GM19463 (cell line): ENCODE measurements around the gene ITIH4.
"Not testable (repeated sequence)": the region's sequence is repeated elsewhere in the genome, so short reads cannot be mapped to it uniquely, and the experiment has no call there.

Experiments
- ATAC-seq: cut with Tn5 transposase; IDR thresholded peaks from one replicate; pipeline ENCODE4 v1.9.1; 2021; ENCODE audit warnings: mild to moderate bottlenecking, moderate library complexity; ENCODE audit not compliant: unreplicated experiment

Gene ITIH4

DNA sequence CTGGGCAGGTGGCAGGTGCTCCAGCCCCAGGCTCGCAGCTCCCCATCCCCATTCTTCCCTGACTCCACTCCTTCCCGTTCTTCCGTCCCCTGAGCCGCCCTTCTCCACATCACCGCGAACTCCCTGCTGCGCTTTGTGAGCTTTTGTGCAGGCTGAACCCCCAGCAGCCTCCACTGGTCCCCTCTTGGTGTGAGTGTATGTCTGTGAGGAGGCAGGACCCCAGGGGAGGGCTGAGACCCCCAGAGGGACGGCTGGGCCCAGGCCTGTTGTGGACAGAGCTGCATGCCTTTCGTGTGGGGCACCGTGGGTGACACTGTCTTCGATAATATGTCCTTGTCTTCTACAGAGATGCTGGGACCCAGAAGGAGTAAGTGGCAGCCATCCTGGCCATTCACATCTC lies 43.2 kb downstream of the ITIH4 start:
- no peak for ATAC-seq

DNA sequence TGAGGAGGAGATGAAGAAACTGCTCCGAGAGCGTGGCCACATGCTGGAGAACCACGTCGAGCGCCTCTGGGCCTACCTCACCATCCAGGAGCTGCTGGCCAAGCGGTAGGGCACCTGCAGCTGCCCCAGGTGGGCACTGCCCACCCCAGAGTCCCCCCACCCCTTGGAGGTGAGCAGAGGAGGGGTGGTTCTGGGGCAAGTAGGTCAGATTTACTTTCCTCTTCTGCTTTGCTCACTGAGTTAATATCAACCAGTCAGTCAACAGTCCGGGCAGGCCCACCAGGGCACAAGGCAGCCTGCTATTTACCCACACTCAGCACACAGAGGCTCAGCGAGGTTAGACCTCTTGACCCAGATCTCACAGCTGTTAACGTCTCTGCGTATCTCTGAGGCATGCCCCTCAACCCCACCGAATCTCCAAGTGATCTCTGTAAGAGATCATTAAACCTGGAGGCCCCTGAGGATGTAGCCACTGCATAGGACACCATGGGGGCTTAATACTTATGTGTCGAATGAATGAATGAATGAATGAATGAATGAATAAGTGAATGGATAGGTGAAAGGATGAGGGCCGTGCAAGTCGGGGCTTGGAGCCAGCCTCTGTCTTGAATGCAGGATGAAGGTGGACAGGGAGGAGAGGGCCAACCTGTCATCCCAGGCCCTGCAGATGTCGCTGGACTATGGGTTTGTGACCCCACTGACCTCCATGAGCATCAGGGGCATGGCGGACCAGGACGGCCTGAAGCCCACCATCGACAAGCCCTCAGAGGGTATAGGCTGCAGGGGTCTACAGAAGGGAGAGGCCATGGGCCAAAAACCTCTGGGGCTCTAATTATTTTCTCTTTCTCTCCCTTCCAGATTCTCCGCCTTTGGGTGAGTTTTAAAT lies 43.9 kb downstream of the ITIH4 start:
- no peak for ATAC-seq

DNA sequence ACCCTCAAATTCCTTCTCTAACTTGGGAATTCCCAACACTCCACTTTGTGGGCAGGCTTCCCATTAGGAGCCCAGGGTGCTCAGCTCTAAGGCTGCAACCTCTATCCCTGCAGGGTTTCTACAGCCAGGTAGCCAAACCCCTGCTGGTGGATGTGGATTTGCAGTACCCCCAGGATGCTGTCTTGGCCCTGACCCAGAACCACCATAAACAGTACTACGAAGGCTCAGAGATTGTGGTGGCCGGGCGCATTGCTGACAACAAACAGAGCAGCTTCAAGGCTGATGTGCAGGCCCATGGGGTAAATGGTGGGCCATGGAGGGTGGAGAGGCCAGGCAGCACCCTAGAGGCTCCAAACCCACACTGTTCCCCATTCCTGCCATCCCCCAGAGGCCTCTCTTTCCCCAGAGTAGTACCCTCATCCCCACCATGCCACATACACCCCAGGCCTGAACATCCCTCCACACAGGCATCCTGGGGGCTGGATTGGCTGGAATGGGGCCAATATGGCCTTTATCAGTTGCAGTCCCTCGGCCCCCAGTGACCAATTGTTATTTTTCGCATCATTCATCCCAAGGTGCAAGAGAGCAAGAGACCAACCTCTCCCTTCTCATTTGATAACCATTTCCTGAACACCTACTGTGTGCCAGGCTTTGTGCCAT lies 45.4 kb downstream of the ITIH4 start:
- no peak for ATAC-seq

DNA sequence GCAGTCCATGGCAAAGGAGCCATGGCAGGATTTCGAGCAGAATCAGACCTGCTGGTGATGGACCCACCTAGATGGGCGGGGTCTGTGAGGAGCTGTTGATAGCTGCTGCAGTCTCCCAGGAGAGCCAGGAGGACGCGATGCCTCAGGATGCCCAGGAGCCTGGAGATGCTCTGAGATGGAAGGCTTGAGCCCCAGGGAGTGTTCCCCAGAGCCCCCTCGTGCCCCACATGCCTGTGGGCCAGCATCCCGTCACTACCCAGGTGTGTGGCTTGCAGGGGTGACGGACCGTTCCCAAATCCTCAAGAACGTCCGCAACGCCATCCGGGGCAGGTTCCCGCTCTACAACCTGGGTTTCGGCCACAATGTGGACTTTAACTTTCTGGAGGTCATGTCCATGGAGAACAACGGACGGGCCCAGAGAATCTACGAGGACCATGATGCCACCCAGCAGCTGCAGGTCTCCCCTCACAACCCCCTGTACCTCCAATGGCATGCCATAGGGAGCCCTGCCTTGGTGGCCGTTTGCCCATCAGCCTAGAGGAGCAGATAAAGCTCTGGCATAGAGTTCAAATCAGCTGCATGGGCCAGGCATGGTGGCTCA lies 46.4 kb downstream of the ITIH4 start:
- ATAC-seq = no peak

DNA sequence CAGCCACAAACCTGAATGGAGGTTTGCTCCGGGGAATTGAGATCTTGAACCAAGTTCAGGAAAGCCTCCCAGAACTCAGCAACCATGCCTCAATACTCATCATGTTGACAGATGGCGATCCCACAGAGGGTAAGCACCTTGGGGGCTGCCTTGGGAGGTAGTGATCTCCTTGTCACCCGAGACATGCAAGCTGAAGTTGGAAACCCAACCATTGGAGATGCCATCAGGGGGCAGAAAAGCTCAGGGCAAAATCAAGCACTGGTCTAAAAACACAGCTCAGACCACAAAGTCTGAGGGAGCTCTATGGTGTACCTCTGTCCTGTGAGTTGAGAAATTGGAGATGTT lies 47.3 kb downstream of the ITIH4 start:
- ATAC-seq = no peak

DNA sequence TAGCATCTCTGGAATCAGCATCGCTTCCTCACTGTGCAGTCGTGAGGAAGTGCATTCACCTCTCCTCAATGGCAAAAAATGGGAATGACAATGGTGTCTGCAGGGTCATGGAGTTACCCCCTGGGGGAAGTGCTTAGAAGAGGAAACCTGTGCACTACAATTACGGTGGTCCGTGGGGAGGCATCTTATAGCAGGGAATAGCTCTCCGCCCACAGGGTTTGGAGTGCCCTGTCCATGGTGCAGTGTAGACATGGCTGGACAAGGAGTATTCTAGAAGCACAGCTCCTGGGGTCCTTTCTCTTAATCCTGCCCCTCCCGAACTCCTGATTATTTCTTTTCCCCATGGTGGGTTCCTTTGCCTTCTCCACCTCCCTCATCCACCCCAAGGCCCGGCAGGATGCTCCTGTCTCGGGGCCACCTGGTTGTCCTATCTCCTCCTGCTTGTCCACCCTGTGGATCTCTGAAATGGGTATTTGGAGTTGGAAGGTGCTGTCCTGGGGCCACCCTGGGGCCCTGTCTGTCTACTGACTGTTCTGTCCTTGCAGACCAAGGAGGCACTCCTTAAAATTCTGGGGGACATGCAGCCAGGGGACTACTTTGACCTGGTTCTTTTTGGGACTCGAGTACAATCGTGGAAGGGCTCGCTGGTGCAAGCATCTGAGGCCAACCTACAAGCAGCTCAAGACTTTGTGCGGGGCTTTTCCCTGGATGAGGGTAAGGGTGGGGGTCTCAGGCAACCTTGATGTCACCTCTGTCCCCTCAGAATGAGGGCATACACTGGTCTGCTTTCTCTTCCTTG lies 47.9 kb downstream of the ITIH4 start:
- no peak for ATAC-seq

DNA sequence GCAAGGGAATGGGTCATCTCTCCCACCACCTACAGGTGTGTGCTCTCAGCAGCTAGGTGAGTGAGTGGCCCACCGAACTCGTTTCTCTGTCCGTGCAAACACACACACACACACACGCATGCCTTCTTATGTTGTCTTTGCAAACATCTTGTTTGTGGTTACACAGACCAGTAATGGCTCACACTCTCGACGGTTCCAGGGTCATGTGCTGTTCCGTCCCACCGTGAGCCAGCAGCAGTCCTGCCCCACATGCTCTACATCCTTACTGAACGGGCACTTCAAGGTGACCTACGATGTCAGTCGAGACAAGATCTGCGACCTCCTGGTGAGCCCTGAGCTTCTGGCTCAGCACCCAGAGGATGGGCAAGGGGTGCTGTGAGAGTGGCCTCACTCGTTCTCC lies 48.7 kb downstream of the ITIH4 start:
- no peak for ATAC-seq

DNA sequence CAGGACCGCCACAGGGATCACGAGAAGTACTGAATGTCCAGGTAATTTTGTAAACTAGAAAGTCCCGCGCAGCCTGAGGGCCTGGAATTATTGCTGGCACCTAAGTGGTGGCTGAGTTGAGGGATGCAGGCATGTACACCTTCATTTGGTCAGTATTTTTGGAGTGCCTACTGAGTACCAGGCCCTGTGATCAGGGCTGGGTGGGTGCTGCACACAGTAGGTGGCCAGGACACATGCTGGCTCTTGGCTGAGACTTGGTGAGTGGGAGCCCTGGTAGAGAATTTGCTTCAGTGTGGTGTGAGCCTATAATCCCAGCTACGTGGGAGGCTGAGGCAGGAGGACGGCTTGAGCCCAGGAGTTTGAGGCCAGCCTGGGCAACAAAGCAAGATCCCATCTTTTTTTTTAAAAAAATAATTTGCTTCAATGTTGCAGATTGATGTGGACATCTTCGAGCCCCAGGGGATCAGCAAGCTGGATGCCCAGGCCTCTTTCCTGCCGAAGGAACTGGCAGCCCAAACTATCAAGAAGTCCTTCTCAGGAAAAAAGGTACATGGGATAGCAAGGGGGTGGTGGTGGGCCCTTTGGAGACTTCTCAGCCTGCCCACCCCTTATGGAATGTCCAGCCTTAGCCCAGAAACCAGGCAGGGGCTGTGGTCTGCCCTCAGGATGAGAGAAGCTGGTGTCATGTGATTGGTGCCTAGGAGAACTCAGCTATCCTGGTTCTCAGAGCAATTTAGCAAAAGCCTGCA lies 50.5 kb downstream of the ITIH4 start:
- no peak for ATAC-seq

DNA sequence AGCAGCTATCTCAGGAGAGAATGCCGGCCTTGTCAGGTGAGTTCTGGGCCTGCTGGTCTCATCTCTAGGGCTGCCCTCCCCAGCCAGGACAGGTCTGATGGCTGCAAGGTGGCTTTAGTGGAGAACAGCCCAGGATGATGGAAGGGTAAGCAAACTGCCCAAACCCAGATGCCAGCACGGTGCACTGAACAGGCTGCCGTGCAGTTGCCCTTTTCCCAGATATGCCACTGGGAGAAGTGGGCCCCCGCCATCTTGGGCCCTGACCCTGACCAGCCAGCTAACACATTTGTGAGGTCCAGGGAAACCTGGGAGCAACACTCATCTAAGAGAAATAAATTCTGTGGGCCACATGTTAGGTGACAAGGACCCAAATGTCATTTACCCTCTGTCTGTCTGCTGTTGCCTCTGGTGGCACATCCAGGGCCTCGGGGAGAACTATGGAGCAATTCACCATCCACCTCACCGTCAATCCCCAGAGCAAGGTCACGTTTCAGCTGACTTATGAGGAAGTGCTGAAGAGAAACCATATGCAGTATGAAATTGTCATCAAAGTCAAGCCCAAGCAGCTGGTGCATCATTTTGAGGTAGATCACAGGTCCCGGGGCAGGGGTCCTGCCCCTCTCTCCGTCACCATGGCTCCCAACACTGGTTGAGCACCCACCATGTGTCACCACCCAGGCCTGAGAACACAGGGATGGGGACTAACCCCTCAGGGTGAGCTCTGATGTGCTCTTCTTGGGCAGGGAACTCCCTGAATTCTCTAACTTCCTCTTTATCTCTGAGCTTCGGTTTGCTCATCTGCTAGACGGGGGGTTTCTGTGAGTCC lies 51.2 kb downstream of the ITIH4 start:
- peak; percentile 83 for ATAC-seq

DNA sequence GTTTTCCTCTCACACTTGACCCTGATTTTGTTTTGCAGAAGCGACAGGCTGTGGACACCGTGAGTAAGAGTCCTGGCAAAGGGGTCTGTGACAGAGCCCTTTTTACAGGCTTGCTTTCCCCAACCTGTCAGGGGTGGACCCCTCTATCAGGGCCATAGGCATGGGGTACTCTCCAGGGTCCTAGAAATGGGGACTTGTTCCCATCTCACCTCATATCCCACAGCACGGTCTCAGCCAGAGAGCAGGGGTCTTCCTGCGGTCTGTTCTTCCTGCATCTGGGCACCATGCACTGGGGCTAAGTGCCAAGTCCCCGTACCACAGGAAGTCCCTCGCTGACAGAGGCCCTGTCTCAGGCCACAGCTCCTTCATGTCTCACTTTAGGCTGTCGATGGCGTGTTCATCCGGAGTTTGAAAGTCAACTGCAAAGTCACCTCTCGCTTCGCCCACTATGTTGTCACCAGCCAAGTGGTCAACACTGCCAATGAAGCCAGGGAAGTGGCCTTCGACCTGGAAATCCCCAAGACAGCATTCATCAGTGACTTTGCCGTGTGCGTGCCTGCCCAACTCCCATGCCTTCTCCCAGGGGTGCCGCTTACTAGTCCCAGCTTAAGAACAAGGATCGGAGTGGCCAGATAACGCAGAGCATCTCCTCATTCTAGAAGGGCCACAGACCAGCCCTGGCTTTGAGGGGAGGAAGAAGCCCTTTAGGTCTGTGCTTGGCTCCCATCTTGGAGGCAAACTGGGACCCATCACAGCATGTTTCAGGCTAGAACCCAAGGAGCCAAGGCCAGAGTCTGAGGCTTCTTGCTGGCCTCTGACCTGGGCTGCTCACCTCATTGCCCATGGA lies 52.3 kb downstream of the ITIH4 start:
- no peak for ATAC-seq

DNA sequence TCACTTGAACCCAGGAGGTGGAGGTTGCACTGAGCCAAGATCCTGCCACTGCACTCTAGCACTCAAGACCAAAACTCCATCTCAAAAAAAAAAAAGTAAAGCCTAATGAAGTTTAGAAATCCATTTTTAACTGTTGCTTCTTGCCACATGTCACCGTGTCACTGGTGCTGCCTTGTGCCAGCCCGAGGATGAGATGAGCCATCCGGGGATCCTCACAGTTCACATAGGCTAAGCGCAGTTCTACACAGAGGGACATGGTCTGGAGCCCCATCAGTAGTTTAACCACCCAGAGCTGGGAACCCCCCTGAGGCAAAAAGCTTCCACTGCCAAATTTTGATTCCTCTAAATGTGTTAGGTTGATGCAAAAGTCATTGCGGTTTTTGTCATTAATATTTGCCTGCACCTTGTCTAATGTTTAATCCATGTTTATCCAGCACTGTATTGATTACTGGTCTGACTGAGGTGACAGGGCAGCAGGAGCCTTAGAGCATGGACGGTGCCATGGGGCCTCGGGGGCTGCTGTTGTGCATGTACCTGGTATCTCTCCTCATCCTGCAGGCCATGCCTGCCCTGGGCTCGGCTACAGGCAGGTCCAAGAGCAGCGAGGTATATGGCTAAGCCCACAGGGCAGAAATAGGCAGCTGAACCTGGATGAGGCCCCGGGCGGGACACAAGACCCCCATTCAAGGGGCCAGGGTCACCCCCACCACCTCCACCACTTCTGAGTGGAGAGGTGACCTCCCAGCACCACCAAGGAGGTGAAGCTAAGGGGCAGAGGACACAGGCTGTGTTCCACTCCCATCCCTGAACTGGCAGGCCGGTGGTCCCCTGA lies 53.1 kb downstream of the ITIH4 start, which contains the start of gene ITIH1:
TSS of gene ITIH1 (plus strand) at position 473 of the 832 bp plus-strand sequence. CDS start at position 490, 17 bp downstream.
- ATAC-seq = no peak

DNA sequence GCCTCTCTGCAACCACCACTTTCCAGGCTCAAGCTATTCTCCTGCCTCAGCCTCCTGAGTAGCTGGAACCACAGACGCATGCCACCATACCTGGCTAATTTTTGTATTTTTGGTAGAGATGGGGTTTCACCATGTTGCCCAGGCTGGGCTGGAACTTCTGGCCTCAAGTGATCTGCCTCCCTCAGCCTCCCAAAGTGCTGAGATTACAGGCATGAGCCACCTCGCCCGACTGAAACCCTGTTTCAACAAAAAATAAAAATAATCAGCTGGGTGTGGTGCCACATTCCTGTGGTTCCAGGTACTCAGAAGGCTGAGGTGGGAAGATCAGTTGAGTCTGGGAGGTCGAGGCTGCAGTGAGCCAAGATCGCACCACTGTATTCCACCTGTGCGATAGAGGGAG lies 54.0 kb downstream of the ITIH4 start:
- not testable (repeated sequence) for ATAC-seq

DNA sequence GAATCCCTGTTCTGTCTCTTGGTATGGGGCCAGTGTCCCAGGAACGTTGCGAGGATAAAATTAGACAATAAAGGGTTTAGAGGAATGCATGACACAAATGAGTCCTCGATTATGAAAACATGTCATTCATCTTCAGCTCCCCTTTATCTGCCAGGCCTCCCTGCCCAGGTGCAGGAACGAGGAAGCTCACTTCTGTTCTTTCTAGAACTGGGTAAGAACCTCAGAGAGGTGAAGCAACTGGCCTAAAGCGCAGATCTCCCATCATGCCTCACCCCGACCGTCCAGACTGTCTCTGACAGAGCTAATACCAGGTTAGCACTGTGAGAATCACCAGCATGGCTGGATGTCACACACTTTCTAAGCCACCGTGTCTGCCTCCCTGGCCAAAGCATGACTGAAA lies 54.6 kb downstream of the ITIH4 start:
- ATAC-seq = no peak

DNA sequence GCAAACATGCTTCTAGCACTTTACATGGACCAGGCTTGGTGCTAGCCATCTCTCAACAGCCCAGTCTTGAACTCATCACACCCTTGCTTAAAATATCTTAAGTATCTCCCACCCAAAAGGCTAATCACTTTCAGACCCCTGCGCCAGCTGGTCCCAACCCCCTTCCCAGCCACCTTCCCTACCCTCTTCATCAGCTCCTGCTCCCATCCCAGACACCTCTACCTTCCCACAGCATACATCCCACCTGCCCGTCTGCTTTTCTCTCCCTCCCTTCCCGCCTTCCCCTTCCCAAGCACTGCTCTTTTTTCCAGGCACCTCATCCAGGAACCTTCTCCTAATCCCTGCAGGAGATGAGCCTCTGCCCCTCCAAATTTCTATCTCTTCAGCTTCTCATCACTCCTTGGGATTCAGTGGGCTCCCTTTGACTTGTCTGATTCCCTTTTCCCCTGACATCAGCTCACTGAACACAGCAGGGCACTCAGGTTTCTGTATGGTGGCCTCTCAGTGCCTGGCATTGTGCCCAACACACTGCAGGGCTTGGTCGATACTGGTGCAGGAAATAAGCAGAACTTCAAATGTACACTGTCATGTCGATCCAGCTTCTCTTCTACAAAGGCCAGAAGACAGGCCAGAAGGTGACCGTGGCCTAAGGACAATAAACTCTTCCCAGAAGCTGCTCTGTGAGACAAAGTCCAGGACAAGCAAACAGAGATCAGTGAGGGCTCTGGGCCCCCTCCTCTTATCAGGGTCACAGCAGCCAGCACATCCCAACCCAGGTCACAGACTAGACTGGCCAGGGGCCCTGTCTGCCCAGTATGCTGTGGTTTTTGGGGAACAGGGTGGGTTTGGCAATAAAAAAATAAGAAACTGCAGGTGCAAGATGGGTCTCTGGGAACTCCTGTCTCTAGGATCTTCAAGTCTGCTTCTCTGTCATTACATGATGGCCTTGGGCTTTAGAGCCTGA lies 55.3 kb downstream of the ITIH4 start:
- ATAC-seq = no peak

DNA sequence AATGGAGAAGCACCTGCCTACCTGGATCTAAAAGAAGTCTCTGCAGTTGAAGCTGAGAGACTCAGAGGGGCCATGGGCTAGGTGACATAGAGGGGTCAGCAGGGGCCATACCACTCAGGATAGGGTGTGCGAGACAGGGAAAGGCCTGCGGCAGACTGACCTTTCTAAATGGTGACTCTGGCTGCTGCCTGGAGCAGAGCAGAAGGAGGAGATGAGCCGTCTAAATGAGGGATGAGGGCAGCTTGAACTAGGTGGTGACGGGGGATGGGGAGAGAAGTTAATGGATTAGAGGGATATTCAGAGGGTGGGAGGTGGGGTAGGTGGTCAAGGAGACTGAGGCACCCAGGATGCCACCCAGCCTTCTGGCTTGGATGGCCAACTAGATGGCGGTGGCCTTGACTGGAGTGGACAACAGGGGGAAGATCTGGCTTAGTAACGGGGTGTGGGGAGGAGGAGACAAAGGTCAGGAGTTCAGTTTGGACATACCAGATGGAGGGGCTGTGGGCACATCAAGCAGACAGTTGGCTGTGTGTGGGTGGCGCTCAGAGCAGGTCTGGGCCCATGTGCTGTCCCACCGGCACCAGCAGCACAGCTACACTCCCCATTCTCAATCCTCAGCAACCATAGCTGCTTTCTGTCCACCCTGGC lies 56.3 kb downstream of the ITIH4 start:
- ATAC-seq = no peak
